Measurements from ENCODE around the gene NEK9. TPM values are rescaled to one million over a fixed set of nuclear protein-coding genes. Genes with fewer than 3 reads are reported as not detected.
A peak's percentile ranks its signal among the peaks of the same experiment; 100 is the strongest.

NEK9 gene
- total RNA-seq, result 100 to 1,000 TPM in 1 of 2 experiments, 10 to 100 TPM in 1; 95.2 to 104 TPM

- peak; percentile 93 for ATAC-seq (ENCODE audit: low read depth)
- POLR2A ChIA-PET, result interaction anchor here (0.5 to 2.5 kb wide), 26 partner anchors 9 to 1763 kb away, joined by 3 to 11 read pairs (median 4); partner anchors contain the start of gene ZC2HC1C
Observed at GRCh38 chr14:75126679-75127473, at the start of gene NEK9. Gene NEK9, minus strand, starts transcription at chr14:75127048. Its CDS starts 127 bp downstream, at chr14:75126921.

GRCh38 chr14:75176142-75176820 is 49.4 kb upstream of the NEK9 start, which contains the start of gene TMED10:
Gene TMED10, minus strand, starts transcription at chr14:75176612. Its CDS starts 33 bp downstream, at chr14:75176579.
- DNase-seq, result peak; percentile 91
- POLR2A ChIA-PET, result interaction anchor here (0.6 to 3.0 kb wide), 17 partner anchors 9 to 125 kb away, joined by 3 to 18 read pairs (median 3); partner anchors contain the start of gene NEK9
- H3K27me3 Mint-ChIP-seq, result peaks cover 1% of the 10 kb centered on the region
- peak; percentile 77 for ATAC-seq (ENCODE audit: low read depth)
- H3K4me3 Mint-ChIP-seq, result peak within 1 kb of the TSS; percentile 95
- peaks cover 23% of the 10 kb centered on the region for H3K4me1 Mint-ChIP-seq
- H3K9me3 Mint-ChIP-seq, result no peaks in the 10 kb centered on the region
- peak within 1 kb of the TSS; percentile 98 for H3K27ac Mint-ChIP-seq
- peaks cover 10% of the 10 kb centered on the region for H3K36me3 Mint-ChIP-seq

More at GRCh38 chr14:75126679-75127473, at the start of gene NEK9:
- Mint-ChIP-seq H3K4me3 (peak within 1 kb of the TSS; percentile 95), H3K4me1 (peaks cover 34% of the 10 kb centered on the region), H3K36me3 (peaks cover 11% of the 10 kb centered on the region), H3K9me3 (no peaks in the 10 kb centered on the region), H3K27me3 (no peaks in the 10 kb centered on the region), H3K27ac (peak within 1 kb of the TSS; percentile 97)
- peak; percentile 90 for DNase-seq

- Mint-ChIP-seq H3K36me3 (peaks cover 12% of the 10 kb centered on the region), H3K27ac (peak overlapping the region; percentile 98), H3K27me3 (no peaks in the 10 kb centered on the region), H3K4me3 (peak overlapping the region; percentile 95), H3K9me3 (no peaks in the 10 kb centered on the region), H3K4me1 (peaks cover 25% of the 10 kb centered on the region)
- DNase-seq (no peak), ATAC-seq (ENCODE audit: low read depth) (peak; percentile 15)
- POLR2A ChIA-PET, result interaction anchor here (0.6 to 3.0 kb wide), 15 partner anchors 8 to 1868 kb away, joined by 3 to 18 read pairs (median 3); partner anchors contain the start of gene NEK9
Observed at GRCh38 chr14:75175677-75176141, 48.9 kb upstream of the NEK9 start.

- POLR2A ChIA-PET, result interaction anchor here (0.7 to 1.1 kb wide), 2 partner anchors 47 to 122 kb away, joined by 3 read pairs; partner anchors contain the start of gene NEK9
- peaks cover 28% of the 10 kb centered on the region for H3K4me1 Mint-ChIP-seq
Observed at GRCh38 chr14:75174066-75174465, 47.2 kb upstream of the NEK9 start.

GRCh38 chr14:75170772-75171171 is 43.9 kb upstream of the NEK9 start:
- Mint-ChIP-seq H3K9me3 (no peaks in the 10 kb centered on the region), H3K27ac (no peak overlapping the region), H3K4me3 (no peak overlapping the region), H3K27me3 (no peaks in the 10 kb centered on the region), H3K36me3 (peaks cover 16% of the 10 kb centered on the region), H3K4me1 (peaks cover 35% of the 10 kb centered on the region)
- ATAC-seq (ENCODE audit: low read depth) (no peak), DNase-seq (no peak)
- POLR2A ChIA-PET, result no interaction called here

More at GRCh38 chr14:75174066-75174465, 47.2 kb upstream of the NEK9 start:
- DNase-seq (no peak), ATAC-seq (ENCODE audit: low read depth) (no peak)
- peaks cover 14% of the 10 kb centered on the region for H3K36me3 Mint-ChIP-seq
- peak overlapping the region; percentile 30 for H3K4me3 Mint-ChIP-seq
- H3K27ac Mint-ChIP-seq, result peak overlapping the region; percentile 28
- no peaks in the 10 kb centered on the region for H3K9me3 Mint-ChIP-seq
- no peaks in the 10 kb centered on the region for H3K27me3 Mint-ChIP-seq

GRCh38 chr14:75168586-75169335 is 41.9 kb upstream of the NEK9 start:
- no peak overlapping the region for H3K27ac Mint-ChIP-seq
- no peaks in the 10 kb centered on the region for H3K9me3 Mint-ChIP-seq
- DNase-seq (no peak), ATAC-seq (ENCODE audit: low read depth) (no peak)
- H3K4me3 Mint-ChIP-seq, result no peak overlapping the region
- H3K36me3 Mint-ChIP-seq, result peaks cover 13% of the 10 kb centered on the region
- peaks cover 26% of the 10 kb centered on the region for H3K4me1 Mint-ChIP-seq
- POLR2A ChIA-PET, result no interaction called here
- no peaks in the 10 kb centered on the region for H3K27me3 Mint-ChIP-seq

GRCh38 chr14:75167325-75167724 is 40.5 kb upstream of the NEK9 start:
- H3K4me3 Mint-ChIP-seq, result no peak overlapping the region
- POLR2A ChIA-PET, result interaction anchor here (0.7 kb wide), 1 partner anchor 8 kb away, joined by 3 read pairs; no protein-coding TSS in a partner anchor

GRCh38 chr14:75165586-75166391 is 38.9 kb upstream of the NEK9 start:
- Mint-ChIP-seq H3K9me3 (no peaks in the 10 kb centered on the region), H3K27ac (no peak overlapping the region), H3K4me3 (no peak overlapping the region), H3K4me1 (peaks cover 28% of the 10 kb centered on the region), H3K27me3 (no peaks in the 10 kb centered on the region), H3K36me3 (peaks cover 5% of the 10 kb centered on the region)
- ATAC-seq (ENCODE audit: low read depth), result no peak
- POLR2A ChIA-PET, result interaction anchor here (1.2 kb wide), 1 partner anchor 10 kb away, joined by 3 read pairs; no protein-coding TSS in a partner anchor
- no peak for DNase-seq

More at GRCh38 chr14:75167325-75167724, 40.5 kb upstream of the NEK9 start:
- no peak for ATAC-seq (ENCODE audit: low read depth)
- Mint-ChIP-seq H3K27ac (no peak overlapping the region), H3K9me3 (no peaks in the 10 kb centered on the region), H3K4me1 (peaks cover 27% of the 10 kb centered on the region), H3K36me3 (peaks cover 8% of the 10 kb centered on the region), H3K27me3 (no peaks in the 10 kb centered on the region)
- DNase-seq, result no peak

GRCh38 chr14:75164809-75165208 is 38.0 kb upstream of the NEK9 start:
- ATAC-seq (ENCODE audit: low read depth), result no peak
- peaks cover 34% of the 10 kb centered on the region for H3K4me1 Mint-ChIP-seq
- no peaks in the 10 kb centered on the region for H3K9me3 Mint-ChIP-seq
- DNase-seq, result no peak
- H3K4me3 Mint-ChIP-seq, result no peak overlapping the region
- no peaks in the 10 kb centered on the region for H3K27me3 Mint-ChIP-seq
- H3K36me3 Mint-ChIP-seq, result peaks cover 6% of the 10 kb centered on the region
- no peak overlapping the region for H3K27ac Mint-ChIP-seq
- POLR2A ChIA-PET, result no interaction called here

- POLR2A ChIA-PET, result no interaction called here
- Mint-ChIP-seq H3K9me3 (no peaks in the 10 kb centered on the region), H3K4me3 (no peak overlapping the region), H3K4me1 (peaks cover 40% of the 10 kb centered on the region), H3K27me3 (no peaks in the 10 kb centered on the region), H3K27ac (no peak overlapping the region), H3K36me3 (peaks cover 4% of the 10 kb centered on the region)
- ATAC-seq (ENCODE audit: low read depth) (no peak), DNase-seq (no peak)
Observed at GRCh38 chr14:75163677-75164076, 36.8 kb upstream of the NEK9 start.

GRCh38 chr14:75162631-75163030 is 35.8 kb upstream of the NEK9 start:
- H3K9me3 Mint-ChIP-seq, result no peaks in the 10 kb centered on the region
- POLR2A ChIA-PET, result no interaction called here
- peaks cover 31% of the 10 kb centered on the region for H3K4me1 Mint-ChIP-seq
- no peak overlapping the region for H3K4me3 Mint-ChIP-seq
- H3K27me3 Mint-ChIP-seq, result no peaks in the 10 kb centered on the region
- DNase-seq (no peak), ATAC-seq (ENCODE audit: low read depth) (no peak)
- no peak overlapping the region for H3K27ac Mint-ChIP-seq
- H3K36me3 Mint-ChIP-seq, result peaks cover 4% of the 10 kb centered on the region
